Limb (tissue), 2 donors: ENCODE results near the gene PNP.
"Not testable (repeated sequence)": the region's sequence is repeated elsewhere in the genome, so short reads cannot be mapped to it uniquely, and the experiment has no call there.

Source experiments
- DNase-seq, 2 donors: peaks; one replicate each; pipeline ENCODE4 v3.0.0-alpha.2; 2016; ENCODE audit errors: extremely low spot score in 2 of 2

Gene PNP

DNA sequence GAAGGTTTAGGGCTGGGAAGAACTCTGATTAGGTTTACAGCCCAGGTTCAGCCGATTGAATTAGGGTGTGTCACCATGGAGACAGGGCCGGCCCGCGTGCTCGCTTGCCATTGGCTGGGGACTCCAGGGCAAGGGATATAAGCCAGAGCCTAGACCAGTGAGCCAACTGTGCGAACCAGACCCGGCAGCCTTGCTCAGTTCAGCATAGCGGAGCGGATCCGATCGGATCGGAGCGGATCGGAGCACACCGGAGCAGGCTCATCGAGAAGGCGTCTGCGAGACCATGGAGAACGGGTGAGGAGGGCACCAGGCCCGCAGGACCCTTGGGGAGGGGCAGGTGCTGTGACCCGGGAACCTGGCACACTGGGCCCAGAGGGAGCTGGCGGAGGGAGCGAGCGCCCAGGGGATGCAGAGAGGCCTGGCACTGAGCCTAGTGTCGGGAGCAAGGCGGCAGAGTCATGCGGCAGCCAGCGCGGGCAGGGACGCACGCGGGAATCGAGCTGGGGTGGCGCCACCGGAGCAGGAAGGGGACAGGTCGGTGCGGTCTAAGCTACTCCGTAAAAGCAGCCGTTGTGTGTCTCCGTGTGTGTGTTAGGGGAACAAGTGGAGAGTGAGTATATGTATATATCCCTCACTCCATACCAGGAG lies at the start of gene PNP:
TSS of gene PNP (plus strand) at position 165 of the 648 bp plus-strand sequence. CDS start at position 284, 119 bp downstream.
- DNase-seq = peak; percentile 58 to 84

DNA sequence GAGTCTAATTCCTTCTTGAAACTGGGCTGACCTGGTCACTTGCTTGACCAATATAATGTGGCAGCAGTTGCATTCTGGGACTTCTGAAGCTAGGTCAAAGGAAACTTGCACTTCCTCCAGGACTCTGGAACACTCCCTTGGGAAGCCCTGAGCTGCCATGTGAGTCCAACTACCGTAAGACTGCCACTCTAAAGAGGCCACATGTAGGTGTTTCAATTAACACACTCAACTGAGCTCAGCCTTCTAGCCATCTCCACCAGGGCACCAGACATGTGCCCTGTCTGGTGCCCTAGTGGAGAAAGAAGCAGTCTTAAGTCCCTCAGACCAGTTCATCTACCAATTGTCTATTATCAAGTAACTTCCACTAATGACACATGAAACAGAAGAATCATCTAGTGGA lies 49.8 kb upstream of the PNP start:
- DNase-seq = no peak

DNA sequence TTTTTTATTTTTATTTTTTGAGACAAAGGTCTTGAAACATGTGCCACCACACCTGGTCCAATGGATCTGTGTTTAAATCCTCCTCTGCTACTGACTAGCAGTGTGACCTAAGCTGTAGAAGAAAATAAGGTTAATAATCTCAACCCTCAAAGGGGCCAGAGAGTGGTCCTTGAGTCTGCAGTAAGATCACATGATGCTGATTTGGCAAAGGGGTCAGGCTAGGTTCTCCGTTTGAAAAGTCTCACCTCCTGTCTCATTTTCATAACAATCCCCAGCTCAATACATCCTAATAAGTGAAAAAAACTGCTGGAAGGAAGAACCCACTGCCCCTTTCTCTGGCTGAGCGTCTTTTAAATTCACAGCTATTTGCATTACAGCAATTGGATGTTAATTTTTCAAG lies 47.9 kb upstream of the PNP start:
- no peak for DNase-seq

DNA sequence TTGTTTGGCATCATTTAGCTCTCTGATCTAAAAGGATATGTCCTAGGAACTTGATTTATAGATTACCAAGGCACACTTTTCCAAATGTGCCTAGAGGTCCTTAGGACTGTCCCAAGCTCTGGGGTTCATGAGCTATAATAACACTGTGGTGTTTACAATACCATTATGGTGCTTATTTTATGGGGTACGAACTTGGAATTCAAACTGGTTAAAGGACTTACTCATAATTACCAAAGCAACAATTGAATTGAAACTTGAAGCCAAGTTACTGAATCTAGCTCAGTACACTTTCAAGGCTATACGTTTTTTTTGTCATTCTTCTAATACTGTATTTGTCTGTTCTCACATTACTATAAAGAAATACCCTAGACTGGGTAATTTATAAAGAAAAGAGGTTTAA lies 46.3 kb upstream of the PNP start:
- no peak for DNase-seq

DNA sequence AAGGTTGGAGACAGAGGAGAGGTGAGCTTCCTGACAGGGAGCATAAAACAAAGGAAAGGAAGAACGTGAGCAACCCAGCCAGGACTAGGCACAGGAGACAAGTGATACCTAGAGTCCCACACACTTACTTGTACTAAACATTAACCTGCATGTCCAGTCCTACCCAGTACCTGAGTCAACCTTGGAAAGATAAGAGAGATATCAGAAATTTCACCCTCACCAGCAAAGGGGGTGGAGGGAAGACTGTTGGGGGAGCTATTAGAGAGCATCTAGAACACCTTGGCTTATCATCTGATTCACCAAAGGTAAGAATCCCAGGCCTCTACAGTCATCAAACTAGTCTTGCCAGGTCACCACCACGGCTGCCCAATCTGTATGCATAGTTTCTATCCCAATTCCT lies 44.4 kb upstream of the PNP start:
- no peak for DNase-seq

DNA sequence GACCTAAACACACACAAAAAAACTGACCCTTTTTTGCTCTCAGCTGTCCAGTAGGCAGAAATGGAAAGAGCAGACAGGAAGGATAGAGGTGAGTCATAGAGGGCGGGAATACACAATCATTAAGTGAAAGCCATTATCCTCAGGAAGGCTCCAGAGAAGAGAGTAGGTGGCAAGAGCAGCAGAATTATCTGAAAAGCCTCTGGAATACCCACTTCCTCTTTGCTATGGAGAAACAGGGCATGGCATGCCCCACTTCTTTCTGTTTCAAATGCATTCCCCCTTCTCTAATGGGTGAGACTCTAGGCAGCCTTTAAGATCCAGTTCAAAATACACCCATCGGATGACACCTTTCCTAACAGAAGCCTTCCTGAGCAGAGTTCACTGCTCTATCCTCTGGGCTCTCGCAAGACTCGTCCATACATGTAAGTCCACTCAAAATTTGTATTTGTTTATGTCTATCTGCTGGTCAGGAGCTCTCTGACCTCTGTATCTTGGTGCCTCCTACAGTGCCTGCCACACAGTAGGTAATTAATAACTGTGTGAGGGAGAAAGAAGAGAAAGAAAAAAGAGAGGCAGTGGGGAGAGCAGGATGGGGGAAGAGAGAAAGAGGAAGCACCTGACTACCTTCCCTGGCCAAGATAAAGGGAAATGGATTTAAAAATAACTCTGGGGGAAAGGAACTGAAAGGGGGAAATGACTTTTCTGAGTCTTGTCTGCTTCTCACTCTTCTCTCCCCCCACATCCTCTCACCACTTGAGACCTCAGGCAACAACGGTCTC lies 41.8 kb upstream of the PNP start:
- DNase-seq = no peak

DNA sequence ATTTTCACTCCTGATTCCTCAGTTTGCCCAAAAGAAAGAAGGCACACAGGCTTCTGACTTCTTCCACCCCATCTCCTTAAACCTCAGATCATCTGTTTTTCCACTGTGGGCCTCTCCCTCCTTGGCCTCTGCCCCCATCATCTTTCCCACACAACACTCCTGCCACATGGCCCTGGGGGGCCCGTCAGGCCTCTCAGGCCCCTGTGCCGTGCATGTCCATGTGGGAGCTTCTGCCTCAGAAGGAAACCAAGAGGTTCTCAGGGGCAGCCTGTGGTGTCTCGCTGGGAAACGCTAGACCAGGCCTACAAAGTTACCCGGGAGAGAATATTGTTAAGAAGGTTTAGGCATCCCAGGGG lies 41.2 kb upstream of the PNP start:
- DNase-seq = no peak

DNA sequence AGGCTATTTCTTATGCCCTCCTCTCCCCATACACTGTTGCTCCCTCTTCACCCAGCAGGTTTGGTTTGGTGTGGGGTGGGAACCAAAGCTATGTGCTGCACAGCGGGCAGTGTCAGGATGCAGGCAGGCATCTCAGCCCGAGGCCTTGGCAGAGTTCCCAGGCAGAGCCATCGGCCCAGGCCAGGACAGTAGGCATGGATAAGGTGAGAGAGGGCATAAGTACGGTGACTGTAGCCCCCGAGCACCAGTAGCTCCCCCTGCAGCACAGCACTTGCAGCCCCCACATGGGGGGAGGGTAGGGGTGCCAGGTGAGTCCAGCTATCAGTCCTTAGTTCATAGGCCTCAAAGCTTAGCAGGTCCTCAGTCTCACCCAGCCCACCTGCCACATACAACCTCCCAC lies 40.4 kb upstream of the PNP start:
- no peak for DNase-seq

DNA sequence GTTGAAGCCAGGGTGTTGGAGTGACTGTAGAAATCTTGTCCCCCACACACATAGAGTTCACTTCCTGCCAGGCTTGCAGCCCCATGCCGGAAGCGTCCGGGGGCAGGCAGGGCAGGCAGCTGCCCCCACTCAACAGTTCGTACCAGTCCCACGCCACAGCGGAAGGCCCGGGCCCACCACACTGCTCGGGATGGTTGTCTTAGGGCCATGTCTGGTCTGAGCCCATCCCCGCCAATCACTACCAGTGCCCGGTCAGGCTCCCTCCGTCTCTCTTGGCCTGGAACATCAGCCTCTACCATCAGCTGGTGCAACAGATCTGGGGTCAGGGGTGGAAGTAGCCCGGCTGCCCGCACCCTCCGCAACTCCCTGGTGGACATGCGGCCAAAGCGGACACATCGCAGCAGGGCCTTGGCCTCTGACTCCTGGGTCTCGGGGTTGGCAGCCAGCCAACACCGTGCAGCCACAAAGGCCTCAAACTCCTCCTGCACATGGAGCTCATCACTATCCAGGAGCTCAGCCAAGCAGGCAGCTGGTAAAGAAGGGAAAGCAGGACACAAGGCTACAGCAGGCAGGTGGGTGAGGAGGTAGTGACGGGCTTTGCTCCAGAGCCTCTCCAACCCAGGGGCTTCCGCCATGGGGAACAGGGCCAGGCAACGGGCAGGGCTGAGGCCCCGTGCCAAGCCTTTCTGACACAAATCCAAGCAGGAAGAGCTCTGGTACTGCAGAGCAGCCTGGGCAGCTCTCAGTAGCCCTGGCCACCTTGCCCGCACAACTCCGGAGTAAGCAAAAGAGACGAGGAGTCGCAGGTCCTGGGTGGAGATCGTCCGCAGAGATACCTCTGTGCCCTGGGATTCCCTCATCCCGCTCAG lies 39.2 kb upstream of the PNP start:
- no peak for DNase-seq

DNA sequence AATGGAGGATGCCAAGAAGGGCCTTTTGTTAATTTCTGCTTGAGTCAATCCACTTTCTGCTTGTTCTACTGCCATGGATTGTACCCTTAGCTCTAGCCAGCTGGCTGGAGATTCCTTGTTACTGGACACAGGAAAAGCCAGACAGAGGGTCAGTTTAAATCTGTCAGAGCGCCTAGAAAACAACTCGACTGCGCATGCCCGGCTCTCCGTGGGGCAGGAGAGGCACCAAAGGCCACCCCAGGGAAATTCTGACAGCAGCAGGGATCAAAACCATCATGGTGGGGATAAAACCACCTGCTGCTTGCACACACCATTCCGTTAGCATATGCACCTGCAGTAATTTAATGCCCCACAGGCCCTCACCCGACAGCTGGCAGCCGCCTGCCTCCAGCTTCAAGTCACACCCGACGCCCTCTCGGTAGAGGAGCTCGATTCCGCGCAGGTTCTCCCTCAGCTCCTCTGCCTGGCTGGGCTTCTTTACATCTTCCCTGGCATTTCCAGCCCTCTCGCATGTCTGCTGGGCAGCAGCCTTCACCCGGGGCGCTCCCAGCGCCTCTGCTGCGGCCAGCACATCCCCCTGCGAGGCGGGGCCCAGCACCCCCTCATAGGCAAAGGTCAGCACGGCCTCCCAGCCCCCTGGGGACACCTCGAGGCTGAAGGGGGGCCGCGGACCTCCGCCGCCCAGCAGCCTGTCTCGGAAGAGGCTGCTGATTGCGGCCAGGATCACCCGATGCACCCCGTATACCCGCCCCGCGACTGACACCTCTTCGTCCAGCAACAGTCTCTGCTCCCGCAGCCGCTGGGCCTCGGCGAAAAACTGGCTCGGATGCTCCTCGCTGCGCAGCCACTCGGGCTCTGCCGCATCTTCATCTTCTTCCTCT lies 34.3 kb upstream of the PNP start:
- DNase-seq = peak in 1 of 2 donors; percentile 54

DNA sequence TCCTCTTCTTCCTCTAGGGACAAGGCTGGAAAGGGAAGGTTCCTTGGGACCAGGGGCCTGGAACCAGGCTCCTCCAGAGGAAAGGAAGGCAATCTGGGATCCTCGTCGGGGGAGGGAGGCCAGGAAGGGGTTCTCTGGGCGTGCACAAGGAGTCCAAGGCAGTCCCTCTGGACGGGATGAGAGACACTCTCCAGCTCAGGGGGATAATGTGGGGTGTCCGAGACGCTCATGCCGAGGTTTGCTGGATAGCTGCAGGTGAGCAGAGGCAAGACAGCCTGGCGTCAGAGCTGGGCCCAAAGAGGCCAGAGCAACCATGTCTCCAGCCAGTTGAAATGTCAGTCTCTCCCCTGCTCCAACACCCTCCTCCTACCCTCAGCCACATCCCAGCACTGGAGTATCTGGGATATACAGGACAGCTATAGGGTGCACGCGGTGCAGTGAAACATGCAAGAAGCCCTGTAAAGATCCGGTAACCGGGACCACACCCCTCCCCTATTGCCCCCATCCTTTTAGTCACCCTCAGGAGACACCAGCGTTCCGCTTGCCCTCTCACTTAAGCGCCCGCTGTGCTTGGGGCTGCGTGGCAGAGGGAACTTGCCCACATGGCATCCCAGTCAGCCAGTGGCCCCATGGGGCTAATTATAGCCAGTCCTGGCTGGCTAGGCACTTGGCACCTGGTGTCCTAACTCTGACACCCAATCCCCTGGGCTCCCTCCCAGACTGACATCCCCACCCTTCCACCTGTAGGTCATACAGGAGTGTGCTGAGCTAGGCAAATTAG lies 33.4 kb upstream of the PNP start, which contains the start of gene KLHL33:
TSS of gene KLHL33 (minus strand) at position 585 of the 781 bp plus-strand sequence. CDS start at position 230, 355 bp downstream.
- DNase-seq = no peak

DNA sequence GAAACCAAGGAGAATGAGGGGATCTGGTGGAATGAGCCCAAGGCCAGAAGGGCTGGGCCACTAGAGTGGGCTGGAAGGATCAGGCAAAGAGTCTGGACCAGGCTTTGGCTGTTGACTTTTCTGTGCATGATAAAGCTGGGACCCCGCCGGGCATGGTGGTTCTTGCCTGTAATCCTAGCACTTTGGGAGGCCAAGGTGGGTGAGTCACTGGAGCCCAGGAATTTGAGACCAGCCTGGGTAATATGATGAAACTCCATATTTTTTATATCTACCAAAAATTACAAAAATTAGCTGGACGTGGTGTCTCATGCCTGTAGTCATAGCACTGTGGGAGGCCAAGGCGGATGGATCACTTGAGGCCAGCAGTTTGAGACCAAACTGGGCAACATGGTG lies 32.8 kb upstream of the PNP start:
- DNase-seq = no peak

DNA sequence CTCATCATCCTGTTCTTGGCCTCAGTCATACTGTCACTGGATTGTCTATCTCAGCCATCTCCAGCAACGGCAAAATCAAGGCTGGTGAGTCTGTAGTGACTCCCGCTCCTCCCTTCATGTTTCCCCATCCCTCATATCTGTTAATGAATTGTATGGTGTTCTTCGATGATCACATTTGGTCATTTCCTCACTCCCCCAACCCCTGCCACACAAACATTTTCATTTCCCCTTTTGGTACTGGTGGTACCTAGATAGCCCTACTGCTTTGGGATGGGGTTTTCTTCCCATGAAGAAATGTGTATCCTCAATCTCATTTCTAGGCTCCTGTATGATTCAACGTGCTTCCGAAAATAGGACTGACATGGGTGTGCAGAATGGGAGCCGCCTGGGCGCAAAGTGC lies 30.5 kb upstream of the PNP start:
- no peak for DNase-seq

DNA sequence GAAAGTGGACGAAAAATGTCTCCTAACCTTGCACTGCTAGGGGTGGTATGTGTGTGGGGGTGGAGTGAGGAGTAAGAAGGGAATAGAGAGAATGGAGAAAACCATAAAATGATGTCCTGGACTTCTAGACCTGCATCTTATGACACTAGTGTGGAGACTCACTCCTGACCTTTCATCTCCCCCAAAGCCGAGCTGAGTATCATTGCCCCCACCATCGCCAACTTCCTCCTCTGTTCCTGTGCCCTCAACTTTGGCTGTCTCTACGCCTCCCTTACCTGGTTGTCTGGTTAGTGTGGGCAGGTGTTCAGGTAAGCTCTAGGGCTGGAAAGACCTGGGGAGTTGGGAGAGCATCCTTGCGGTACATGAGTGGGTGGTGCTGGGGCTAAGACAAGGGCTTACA lies 28.7 kb upstream of the PNP start:
- no peak for DNase-seq

DNA sequence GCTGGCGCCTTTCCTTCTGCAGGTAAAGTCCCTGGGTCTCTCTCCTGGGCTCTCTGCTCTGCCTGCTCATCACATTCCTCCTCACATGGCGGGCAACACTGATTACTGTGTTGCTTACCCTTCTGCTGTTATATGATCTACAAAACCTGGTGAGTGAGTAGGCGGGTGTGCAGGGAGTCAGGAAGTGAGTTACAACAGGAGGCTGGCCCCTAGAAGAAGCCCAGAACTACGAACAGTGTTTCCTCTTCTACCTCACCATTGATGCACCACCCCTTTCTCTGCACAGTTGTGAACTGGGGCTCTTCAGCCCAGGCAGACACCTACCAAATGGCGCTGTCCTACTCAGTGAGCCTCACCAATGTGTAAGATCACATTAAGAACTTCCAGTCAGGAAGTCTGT lies 28.3 kb upstream of the PNP start:
- no peak for DNase-seq

DNA sequence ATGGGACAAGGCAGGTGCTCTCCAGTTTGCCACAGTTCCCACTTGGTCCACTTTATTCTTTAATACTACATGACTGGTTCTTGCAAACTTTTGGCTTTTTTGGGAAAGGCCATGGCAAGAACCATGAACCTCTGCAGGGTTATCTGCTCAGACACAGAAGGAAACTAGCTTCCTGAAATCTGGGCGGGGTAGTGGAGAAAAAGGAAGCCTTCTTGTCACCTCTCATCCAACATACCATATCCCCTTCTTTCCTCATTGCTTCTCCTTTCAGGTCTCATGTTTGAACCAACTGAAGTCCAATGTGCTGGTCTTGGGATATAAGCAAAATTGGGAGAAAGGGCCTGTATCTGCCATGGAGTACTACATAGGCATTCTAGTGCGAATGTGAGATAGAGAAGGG lies 27.7 kb upstream of the PNP start:
- no peak for DNase-seq

DNA sequence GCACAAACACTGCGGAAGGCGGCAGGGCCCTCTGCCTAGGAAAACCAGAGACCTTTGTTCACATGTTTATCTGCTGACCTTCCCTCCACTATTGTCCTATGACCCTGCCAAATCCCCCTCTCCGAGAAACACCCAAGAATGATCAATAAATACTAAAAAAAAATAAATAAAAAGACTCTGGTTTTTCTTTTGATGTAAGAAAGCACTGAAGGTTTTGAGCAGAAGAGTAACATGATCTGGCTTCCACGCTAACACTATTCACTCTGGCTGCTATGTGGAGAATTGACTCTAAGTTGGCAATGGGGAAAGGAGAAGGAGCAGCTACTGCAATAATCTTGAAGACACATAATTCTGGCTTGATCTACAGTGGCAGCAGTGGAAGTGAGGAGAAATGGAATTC lies 25.6 kb upstream of the PNP start:
- DNase-seq = not testable (repeated sequence)

DNA sequence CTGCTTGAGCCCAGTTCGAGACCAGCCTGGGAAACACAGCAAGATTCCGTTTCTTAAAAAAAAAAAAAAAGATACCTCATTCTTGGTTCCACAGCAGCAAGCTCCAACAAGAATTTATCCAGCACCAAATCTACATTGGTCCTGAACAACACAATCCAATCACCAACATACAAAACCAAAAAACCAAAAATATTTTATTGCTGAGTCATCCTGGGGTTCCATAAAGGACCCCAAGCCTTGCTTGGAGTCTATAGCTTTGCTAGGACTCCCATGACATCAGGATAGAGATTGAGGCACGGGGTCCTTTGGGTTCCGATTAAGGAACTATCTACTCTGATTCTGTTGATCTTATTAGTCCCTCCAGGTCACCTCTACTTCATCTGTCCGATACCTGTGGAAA lies 22.3 kb upstream of the PNP start:
- no peak for DNase-seq

DNA sequence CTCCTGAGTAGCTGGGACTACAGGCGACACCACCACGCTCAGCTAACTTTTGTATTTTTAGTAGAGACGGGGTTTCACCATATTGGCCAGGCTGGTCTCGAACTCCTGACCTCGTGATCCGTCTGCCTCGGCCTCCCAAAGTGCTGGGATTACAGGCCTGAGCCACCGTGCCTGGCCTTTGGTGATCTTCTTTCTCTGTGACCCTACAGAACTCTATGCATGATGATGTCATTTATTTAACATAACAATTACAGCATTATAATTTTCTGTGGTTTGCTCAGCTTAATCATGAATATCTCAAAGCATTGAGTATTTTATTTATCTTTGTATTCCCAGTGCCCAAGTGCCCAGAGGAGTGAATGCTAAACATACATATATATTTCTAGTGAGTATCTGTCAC lies 16.4 kb upstream of the PNP start:
- not testable (repeated sequence) for DNase-seq
